Measurements from ENCODE around the gene ITIH3.

DNA sequence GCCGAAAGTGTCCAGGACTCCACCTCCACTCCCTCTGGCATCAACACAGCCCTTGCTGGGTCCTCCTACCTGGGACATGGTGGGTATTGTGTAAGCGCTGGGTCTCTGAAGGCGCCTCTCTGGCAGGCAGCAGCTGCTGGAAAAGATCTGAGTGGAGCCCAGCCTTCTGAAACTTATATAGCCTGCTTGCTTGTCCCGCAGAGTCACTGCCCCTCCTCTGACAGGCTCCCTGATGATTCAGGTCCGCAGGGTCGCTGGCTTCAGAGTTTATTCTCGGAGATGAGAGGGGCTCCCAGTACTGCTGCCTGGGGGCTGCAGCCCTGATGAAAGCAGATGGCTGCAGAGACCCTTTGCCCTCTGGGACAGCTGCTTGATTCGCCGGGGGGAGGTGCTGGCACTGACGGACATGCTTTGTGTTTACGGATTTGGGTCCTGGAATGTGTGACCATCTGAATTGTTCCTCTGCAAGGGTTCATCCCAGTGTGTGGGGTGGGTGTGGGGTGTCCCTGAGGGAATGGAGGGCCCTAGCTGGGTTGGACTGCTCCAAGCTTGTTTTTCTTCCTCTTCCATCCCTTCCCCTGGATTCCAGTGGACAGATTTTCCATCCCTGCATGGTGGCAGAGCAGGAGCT is 40.4 kb downstream of the ITIH3 start, which contains the start of gene MUSTN1:
- TF ChIP-seq CTCF (IDR thresholded peaks at IDR 0.05 in 2 of 3, conservative IDR thresholded peaks at IDR 0.05 in 1 of 3; ENCODE audit: control insufficient read depth in 2 of 3, extremely low read depth in 1 of 3, insufficient read depth in 1 of 3, low read depth in 3 of 3, low read length in 3 of 3), result no peak
- no peak for TF ChIP-seq BACH1 (IDR thresholded peaks at IDR 0.05; ENCODE audit: borderline replicate concordance)
- no peak for TF ChIP-seq EZH2 (IDR thresholded peaks at IDR 0.05; ENCODE audit: borderline replicate concordance, control insufficient read depth, low read depth, low read length)
- no peak for TF ChIP-seq HDAC6 (IDR thresholded peaks at IDR 0.05; ENCODE audit: unreplicated experiment)
- TF ChIP-seq NFYA (IDR thresholded peaks at IDR 0.05; ENCODE audit: borderline replicate concordance, low read depth, low read length), result no peak
- TF ChIP-seq ZNF384 (IDR thresholded peaks at IDR 0.05; ENCODE audit: borderline replicate concordance, low read depth, low read length), result no peak
